ENCODE measurements around the gene ZBTB20. TPM values are rescaled to one million over a fixed set of nuclear protein-coding genes. Genes with fewer than 3 reads are reported as not detected.

Gene ZBTB20
- total and polyA plus RNA-seq, 4 donors, result 0.88 to 83.2 (median 20.4) TPM

GRCh38 chr3:114857299-114857701 lies 289.8 kb downstream of the ZBTB20 start:
- 72% methylated on average over 6 of the region's 6 CpGs for WGBS
- Histone ChIP-seq H3K9ac (ENCODE audit: low read depth in 1 of 2, low read length in 2 of 2) (no peak overlapping the region), H3K9me3 (ENCODE audit: control insufficient read depth in 4 of 4, low read length in 3 of 4) (no peaks in the 10 kb centered on the region), H3K27me3 (ENCODE audit: control insufficient read depth in 4 of 4, insufficient read depth in 4 of 4, low read length in 3 of 4) (no peaks in the 10 kb centered on the region), H3K27ac (ENCODE audit: low read depth in 1 of 2, low read length in 2 of 2) (no peak overlapping the region), H3K4me3 (ENCODE audit: low read depth in 1 of 3, low read length in 3 of 3) (no peak overlapping the region), H3K4me1 (ENCODE audit: control insufficient read depth in 4 of 4, insufficient read depth in 4 of 4, low read length in 3 of 4) (peaks cover 0 to 15% (median 1%) of the 10 kb centered on the region in 4 donors), H3K36me3 (ENCODE audit: control insufficient read depth in 4 of 4, insufficient read depth in 3 of 4, low read depth in 1 of 4, low read length in 3 of 4) (no peaks in the 10 kb centered on the region)
- no peak for TF ChIP-seq TAF1 (conservative IDR thresholded peaks at IDR 0.05)
- TF ChIP-seq FOXA1 (IDR thresholded peaks at IDR 0.05), result no peak
- TF ChIP-seq, protein P1, sequence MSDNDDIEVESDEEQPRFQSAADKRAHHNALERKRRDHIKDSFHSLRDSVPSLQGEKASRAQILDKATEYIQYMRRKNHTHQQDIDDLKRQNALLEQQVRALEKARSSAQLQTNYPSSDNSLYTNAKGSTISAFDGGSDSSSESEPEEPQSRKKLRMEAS (IDR thresholded peaks at IDR 0.05), result no peak
- TF ChIP-seq FOXA2 (IDR thresholded peaks at IDR 0.05), result no peak
- no peak for TF ChIP-seq YY1 (IDR thresholded peaks at IDR 0.05)
- TF ChIP-seq HNF4G (IDR thresholded peaks at IDR 0.05), result no peak
- no peak for TF ChIP-seq GABPA (IDR thresholded peaks at IDR 0.05 in 1 of 2, conservative IDR thresholded peaks at IDR 0.05 in 1 of 2)
- no peak for TF ChIP-seq RAD21 (IDR thresholded peaks at IDR 0.05)
- no peak for TF ChIP-seq HNF4A (conservative IDR thresholded peaks at IDR 0.05)
- TF ChIP-seq EGR1 (IDR thresholded peaks at IDR 0.05; ENCODE audit: low read depth in 2 of 2), result no peak
- TF ChIP-seq, protein P2, sequence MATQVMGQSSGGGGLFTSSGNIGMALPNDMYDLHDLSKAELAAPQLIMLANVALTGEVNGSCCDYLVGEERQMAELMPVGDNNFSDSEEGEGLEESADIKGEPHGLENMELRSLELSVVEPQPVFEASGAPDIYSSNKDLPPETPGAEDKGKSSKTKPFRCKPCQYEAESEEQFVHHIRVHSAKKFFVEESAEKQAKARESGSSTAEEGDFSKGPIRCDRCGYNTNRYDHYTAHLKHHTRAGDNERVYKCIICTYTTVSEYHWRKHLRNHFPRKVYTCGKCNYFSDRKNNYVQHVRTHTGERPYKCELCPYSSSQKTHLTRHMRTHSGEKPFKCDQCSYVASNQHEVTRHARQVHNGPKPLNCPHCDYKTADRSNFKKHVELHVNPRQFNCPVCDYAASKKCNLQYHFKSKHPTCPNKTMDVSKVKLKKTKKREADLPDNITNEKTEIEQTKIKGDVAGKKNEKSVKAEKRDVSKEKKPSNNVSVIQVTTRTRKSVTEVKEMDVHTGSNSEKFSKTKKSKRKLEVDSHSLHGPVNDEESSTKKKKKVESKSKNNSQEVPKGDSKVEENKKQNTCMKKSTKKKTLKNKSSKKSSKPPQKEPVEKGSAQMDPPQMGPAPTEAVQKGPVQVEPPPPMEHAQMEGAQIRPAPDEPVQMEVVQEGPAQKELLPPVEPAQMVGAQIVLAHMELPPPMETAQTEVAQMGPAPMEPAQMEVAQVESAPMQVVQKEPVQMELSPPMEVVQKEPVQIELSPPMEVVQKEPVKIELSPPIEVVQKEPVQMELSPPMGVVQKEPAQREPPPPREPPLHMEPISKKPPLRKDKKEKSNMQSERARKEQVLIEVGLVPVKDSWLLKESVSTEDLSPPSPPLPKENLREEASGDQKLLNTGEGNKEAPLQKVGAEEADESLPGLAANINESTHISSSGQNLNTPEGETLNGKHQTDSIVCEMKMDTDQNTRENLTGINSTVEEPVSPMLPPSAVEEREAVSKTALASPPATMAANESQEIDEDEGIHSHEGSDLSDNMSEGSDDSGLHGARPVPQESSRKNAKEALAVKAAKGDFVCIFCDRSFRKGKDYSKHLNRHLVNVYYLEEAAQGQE (IDR thresholded peaks at IDR 0.05), result no peak
- no peak for TF ChIP-seq ATF3 (IDR thresholded peaks at IDR 0.05)
- TF ChIP-seq, protein P3, sequence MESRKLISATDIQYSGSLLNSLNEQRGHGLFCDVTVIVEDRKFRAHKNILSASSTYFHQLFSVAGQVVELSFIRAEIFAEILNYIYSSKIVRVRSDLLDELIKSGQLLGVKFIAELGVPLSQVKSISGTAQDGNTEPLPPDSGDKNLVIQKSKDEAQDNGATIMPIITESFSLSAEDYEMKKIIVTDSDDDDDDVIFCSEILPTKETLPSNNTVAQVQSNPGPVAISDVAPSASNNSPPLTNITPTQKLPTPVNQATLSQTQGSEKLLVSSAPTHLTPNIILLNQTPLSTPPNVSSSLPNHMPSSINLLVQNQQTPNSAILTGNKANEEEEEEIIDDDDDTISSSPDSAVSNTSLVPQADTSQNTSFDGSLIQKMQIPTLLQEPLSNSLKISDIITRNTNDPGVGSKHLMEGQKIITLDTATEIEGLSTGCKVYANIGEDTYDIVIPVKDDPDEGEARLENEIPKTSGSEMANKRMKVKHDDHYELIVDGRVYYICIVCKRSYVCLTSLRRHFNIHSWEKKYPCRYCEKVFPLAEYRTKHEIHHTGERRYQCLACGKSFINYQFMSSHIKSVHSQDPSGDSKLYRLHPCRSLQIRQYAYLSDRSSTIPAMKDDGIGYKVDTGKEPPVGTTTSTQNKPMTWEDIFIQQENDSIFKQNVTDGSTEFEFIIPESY (IDR thresholded peaks at IDR 0.05), result no peak
- TF ChIP-seq SP1 (IDR thresholded peaks at IDR 0.05), result no peak
- no peak for TF ChIP-seq JUND (IDR thresholded peaks at IDR 0.05)
- DNase-seq (ENCODE audit: low spot score), result no peak

GRCh38 chr3:114856835-114857234 lies 290.3 kb downstream of the ZBTB20 start:
- 67% methylated on average over 1 of the region's 1 CpG for WGBS
- no peak overlapping the region for H3K27ac ChIP-seq (ENCODE audit: low read depth in 1 of 2, low read length in 2 of 2)
- H3K9ac ChIP-seq (ENCODE audit: low read depth in 1 of 2, low read length in 2 of 2), result no peak overlapping the region
- H3K36me3 ChIP-seq (ENCODE audit: control insufficient read depth in 4 of 4, insufficient read depth in 3 of 4, low read depth in 1 of 4, low read length in 3 of 4), result no peaks in the 10 kb centered on the region
- H3K9me3 ChIP-seq (ENCODE audit: control insufficient read depth in 4 of 4, low read length in 3 of 4), result no peaks in the 10 kb centered on the region
- no peak for DNase-seq (ENCODE audit: low spot score)
- peaks cover 0 to 15% (median 1%) of the 10 kb centered on the region in 4 donors for H3K4me1 ChIP-seq (ENCODE audit: control insufficient read depth in 4 of 4, insufficient read depth in 4 of 4, low read length in 3 of 4)
- TF ChIP-seq RXRA (IDR thresholded peaks at IDR 0.05) (no peak), TAF1 (conservative IDR thresholded peaks at IDR 0.05) (no peak), CTCF (IDR thresholded peaks at IDR 0.05; ENCODE audit: low read depth, low read length, missing input control) (no peak), RAD21 (IDR thresholded peaks at IDR 0.05) (no peak), FOXA1 (IDR thresholded peaks at IDR 0.05) (no peak), ATF3 (IDR thresholded peaks at IDR 0.05) (no peak), EGR1 (IDR thresholded peaks at IDR 0.05; ENCODE audit: low read depth in 2 of 2) (no peak), SP1 (IDR thresholded peaks at IDR 0.05) (no peak), GABPA (IDR thresholded peaks at IDR 0.05 in 1 of 2, conservative IDR thresholded peaks at IDR 0.05 in 1 of 2) (no peak), HNF4A (conservative IDR thresholded peaks at IDR 0.05) (no peak)
- TF ChIP-seq, protein P1 (IDR thresholded peaks at IDR 0.05), result no peak
- TF ChIP-seq, protein P2 (IDR thresholded peaks at IDR 0.05), result no peak
- no peak overlapping the region for H3K4me3 ChIP-seq (ENCODE audit: low read depth in 1 of 3, low read length in 3 of 3)
- no peaks in the 10 kb centered on the region for H3K27me3 ChIP-seq (ENCODE audit: control insufficient read depth in 4 of 4, insufficient read depth in 4 of 4, low read length in 3 of 4)

Data from liver (tissue), 9 donors.